OCI-LY1 (cell line): ENCODE data around the gene BLOC1S5.

Source experiments
- CTCF ChIP-seq: fragments of 200-600 bp; sonication (generic), shearing (Covaris generic); IDR thresholded peaks from 2 replicates; pipeline ENCODE4 v1.5.1; 2017; ENCODE audit warnings: mild to moderate bottlenecking, antibody characterized with exemption, low read length, moderate library complexity, mixed read lengths
- EZH2 ChIP-seq: fragments of 200-600 bp; sonication (generic), shearing (Covaris generic); IDR thresholded peaks from 2 replicates; pipeline ENCODE4 v1.8.0; 2017; ENCODE audit warnings: borderline replicate concordance, mixed run types, mild to moderate bottlenecking, antibody characterized with exemption, low read length, moderate library complexity, mixed read lengths

GRCh38 chr6:8102122-8102958 lies 38.2 kb upstream of the BLOC1S5 start, which contains the start of gene EEF1E1:
- TF ChIP-seq CTCF: no peak; the same call in 1 of the 2 replicates
- no peak for TF ChIP-seq EZH2
